ENCODE data around the gene GGN.
"Not testable (repeated sequence)": the region's sequence is repeated elsewhere in the genome, so short reads cannot be mapped to it uniquely, and the experiment has no call there.

Gene GGN

DNA sequence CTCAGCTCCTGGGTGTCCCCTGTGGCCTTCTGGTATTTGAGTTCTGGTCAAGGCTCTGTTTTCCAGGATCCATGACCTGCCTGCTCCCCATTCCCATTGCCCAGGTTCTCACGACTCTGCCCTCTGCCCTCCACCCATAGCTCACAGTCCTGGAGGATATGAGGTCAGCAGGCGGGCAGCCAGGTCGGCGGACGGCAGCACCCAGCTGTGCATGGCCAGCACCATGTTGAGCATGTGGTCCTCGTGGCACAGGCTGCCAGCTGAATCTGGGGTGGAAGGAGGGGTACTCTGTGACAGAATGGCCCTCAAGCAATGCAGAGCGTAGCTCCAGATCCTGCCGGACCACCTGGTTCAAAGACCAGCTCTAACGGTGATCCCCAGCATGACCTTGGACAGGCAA lies 33.1 kb upstream of the GGN start:
- Mint-ChIP-seq H3K4me3 (no peak overlapping the region), H3K36me3 (ENCODE audit: low read depth) (peaks cover 77% of the 10 kb centered on the region), H3K27ac (peak overlapping the region; percentile 58), H3K9me3 (no peaks in the 10 kb centered on the region), H3K27me3 (no peaks in the 10 kb centered on the region), H3K4me1 (ENCODE audit: low read depth) (peaks cover 67% of the 10 kb centered on the region)
- intact Hi-C loops (cut with micrococcal nuclease) = no loop called here

DNA sequence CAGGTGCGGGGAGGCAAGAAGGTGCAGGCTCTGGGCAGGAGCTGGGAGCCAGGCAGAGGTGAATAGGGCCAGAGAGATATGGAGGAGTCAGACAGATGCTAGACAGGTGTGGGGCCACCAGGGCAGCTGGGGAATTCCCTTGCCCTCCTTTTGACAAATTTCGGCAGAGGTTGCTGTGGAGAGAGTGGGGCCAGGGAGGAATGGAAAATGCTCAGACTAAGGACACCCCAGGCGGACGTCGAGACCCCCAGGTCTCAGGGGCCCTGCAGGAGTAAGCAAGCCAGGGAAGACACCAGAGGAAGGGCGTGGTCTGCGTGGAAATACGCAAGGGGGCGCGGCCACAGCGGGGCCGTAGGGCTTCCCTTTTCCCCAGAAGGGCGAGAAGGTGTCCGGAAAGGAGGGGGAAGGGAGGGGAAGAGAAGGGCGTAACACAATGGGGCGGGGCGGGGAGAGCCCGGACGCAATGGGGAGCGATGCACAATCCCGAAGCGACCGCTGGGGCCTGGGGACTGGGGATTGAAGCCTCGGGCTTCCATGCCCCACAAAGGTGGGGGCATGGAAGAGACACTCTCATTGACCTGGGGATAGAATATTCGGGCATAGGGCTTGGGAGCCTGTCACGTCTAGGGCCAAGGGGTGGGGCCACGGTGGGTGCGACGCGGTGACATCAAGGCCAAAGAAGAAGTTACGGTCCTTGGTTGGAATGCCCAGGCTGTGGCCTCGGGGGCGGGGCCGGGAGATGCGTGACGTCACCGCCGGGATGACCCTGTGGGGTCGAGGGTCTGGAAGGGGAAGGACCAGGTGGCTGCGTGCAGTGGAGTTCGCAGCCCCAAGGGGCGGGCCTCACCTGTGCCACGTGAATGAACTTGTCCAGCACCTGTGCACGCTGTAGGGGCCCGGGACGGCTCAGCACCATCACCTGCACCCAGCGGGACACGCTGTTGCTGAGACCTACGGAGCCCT lies 30.0 kb upstream of the GGN start:
- peak overlapping the region; percentile 93 for H3K27ac Mint-ChIP-seq
- intact Hi-C loops (cut with micrococcal nuclease) = no loop called here
- peaks cover 48% of the 10 kb centered on the region for H3K4me1 Mint-ChIP-seq (ENCODE audit: low read depth)
- H3K9me3 Mint-ChIP-seq = no peaks in the 10 kb centered on the region
- no peaks in the 10 kb centered on the region for H3K27me3 Mint-ChIP-seq
- H3K4me3 Mint-ChIP-seq = peak overlapping the region; percentile 80
- peaks cover 83% of the 10 kb centered on the region for H3K36me3 Mint-ChIP-seq (ENCODE audit: low read depth)

DNA sequence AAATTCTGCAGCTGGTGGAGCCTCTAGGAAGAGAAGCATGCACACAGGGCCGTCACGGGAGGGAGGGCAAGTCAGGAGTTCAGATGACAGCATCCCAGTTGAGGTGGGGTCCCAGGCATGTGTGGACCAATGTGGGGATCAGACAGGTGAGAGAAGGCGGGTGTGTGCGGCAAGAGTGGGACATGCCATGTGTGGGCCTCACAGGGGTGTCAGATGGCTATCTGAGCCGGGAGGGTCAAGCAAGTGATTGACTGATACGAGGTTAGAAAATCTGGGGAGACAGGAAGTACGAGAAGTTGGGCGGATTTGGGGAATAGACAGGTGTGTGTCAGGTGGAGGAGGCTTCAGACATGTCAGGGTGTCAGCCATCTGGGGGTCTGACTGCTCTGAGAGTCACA lies 29.3 kb upstream of the GGN start:
- Mint-ChIP-seq H3K36me3 (ENCODE audit: low read depth) (peaks cover 86% of the 10 kb centered on the region), H3K4me3 (peak overlapping the region; percentile 80), H3K9me3 (no peaks in the 10 kb centered on the region), H3K27ac (peak overlapping the region; percentile 93), H3K4me1 (ENCODE audit: low read depth) (peaks cover 43% of the 10 kb centered on the region), H3K27me3 (no peaks in the 10 kb centered on the region)
- intact Hi-C loops (cut with micrococcal nuclease) = no loop called here

DNA sequence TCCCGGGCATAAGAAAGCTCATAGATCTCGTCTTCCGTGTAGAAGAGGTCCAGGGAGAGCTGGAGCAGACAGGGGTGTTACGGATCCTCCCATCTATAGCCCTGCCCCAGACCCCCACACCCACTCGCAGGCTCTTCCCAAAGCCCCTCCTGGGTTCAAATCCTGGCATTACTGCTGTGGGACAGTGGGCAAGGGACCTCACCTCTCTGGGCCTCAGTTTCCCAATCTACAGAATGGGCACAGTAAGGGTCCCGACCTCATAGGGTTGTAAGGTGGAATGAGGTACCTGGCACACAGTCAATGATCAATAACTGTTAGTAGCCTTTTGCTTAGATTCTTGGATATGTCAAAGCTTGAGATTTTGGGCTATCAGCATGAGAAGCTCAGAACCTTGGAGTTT lies 25.6 kb upstream of the GGN start:
- Mint-ChIP-seq H3K36me3 (ENCODE audit: low read depth) (peaks cover 86% of the 10 kb centered on the region), H3K27me3 (no peaks in the 10 kb centered on the region), H3K27ac (no peak overlapping the region), H3K4me1 (ENCODE audit: low read depth) (peaks cover 43% of the 10 kb centered on the region), H3K4me3 (no peak overlapping the region), H3K9me3 (no peaks in the 10 kb centered on the region)
- intact Hi-C loops (cut with micrococcal nuclease) = no loop called here

DNA sequence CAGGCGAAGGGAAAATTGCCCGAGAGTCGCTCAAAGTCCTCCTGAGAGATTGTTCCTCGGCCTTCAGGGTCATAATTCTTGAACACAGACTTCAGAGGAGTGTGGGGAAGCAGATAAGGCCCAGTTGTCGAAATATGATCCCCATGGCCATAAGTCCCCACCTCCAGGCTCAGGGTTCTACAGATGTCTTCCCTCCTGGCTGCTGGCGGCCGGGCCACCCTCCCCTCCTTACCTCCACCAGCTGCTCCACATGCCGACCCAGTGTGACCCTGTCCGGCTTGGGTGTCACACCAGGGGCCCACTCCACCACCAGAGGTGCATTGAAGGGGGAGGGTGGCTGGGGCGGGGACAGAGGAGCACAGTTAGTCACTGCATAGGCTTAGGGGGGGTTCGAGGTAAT lies 25.1 kb upstream of the GGN start:
- Mint-ChIP-seq H3K27ac (no peak overlapping the region), H3K9me3 (no peaks in the 10 kb centered on the region), H3K36me3 (ENCODE audit: low read depth) (peaks cover 86% of the 10 kb centered on the region), H3K4me1 (ENCODE audit: low read depth) (peaks cover 39% of the 10 kb centered on the region), H3K27me3 (no peaks in the 10 kb centered on the region), H3K4me3 (no peak overlapping the region)
- intact Hi-C loops (cut with micrococcal nuclease) = no loop called here

DNA sequence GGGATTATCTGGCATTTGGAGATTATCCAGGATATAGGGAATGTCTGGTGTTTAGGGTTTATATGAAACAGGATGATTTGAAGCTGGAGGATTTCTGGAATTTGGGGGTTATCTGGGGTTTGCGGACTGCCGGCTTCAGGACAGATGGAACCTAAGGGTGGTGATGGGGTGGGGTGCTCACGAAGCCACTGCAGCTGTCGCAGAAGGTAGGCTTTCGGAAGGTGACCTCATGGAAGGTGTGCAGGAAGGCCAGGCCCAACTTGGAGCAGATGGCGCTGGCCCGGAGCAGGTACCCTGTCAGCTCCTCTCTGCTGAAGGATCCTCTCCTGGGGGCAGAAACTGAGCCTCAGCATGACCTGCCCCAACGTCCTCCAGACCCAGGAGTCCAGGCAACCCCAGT lies 24.7 kb upstream of the GGN start:
- Mint-ChIP-seq H3K4me1 (ENCODE audit: low read depth) (peaks cover 35% of the 10 kb centered on the region), H3K9me3 (no peaks in the 10 kb centered on the region), H3K27ac (peak overlapping the region; percentile 3), H3K27me3 (no peaks in the 10 kb centered on the region), H3K36me3 (ENCODE audit: low read depth) (peaks cover 86% of the 10 kb centered on the region), H3K4me3 (no peak overlapping the region)
- intact Hi-C loops (cut with micrococcal nuclease) = no loop called here

DNA sequence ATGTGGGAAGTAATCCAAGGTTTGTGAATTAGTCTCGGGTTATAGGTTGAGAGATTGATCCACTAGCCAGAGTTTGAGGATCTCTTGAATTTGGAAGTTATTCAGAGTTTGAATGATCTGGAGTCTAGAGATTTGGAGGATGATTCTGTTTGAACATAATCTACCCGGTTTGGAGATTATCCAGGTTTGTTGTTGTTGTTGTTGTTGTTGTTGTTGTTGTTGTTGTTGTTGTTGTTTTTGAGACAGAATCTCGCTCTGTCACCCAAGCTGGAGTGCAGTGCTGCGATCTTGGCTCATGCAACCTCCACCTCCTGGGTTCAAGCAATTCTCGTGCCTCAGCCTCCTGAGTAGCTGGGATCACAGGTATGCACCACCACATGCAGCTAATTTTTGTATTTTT lies 24.1 kb upstream of the GGN start:
- Mint-ChIP-seq H3K4me1 (ENCODE audit: low read depth) (peaks cover 29% of the 10 kb centered on the region), H3K36me3 (ENCODE audit: low read depth) (peaks cover 86% of the 10 kb centered on the region), H3K27ac (peak overlapping the region; percentile 3)
- intact Hi-C loops (cut with micrococcal nuclease); H3K9me3 Mint-ChIP-seq; H3K27me3 Mint-ChIP-seq; H3K4me3 Mint-ChIP-seq: not testable (repeated sequence)

DNA sequence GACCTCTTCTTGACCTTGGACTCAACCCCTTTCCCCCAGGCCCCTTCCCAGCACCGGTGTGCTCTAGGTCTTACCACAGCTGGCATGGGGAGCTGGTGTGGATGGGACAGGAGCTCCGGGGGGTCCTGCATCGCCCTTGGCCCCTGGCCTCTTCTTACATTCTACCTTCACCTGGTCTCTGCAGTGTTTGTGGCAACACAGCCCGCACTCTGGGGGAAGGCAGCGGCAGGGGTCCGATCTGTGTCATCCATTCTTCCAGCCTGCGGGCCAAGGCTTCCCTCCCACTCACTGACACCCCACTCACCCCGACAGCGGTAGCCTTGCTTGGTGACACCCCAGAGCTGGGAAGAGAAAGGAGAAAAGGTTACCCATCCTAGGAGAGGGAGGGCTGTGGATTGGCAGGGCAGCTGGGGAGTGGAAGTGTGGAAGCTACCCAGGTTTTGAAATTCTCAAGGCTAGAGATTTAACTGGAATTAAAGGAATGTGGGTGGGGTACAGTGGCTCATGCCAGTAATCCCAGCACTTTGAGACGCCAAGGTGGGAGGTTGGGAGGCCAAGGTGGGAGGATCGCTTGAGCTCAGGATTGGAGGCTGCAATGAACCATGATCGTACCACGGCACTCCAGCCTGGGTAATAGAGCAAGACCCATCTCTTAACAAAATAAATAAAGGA lies 23.3 kb upstream of the GGN start:
- Mint-ChIP-seq H3K9me3 (no peaks in the 10 kb centered on the region), H3K36me3 (ENCODE audit: low read depth) (peaks cover 86% of the 10 kb centered on the region), H3K27ac (peak overlapping the region; percentile 33), H3K27me3 (no peaks in the 10 kb centered on the region), H3K4me3 (no peak overlapping the region), H3K4me1 (ENCODE audit: low read depth) (peaks cover 24% of the 10 kb centered on the region)
- intact Hi-C loops (cut with micrococcal nuclease) = no loop called here

DNA sequence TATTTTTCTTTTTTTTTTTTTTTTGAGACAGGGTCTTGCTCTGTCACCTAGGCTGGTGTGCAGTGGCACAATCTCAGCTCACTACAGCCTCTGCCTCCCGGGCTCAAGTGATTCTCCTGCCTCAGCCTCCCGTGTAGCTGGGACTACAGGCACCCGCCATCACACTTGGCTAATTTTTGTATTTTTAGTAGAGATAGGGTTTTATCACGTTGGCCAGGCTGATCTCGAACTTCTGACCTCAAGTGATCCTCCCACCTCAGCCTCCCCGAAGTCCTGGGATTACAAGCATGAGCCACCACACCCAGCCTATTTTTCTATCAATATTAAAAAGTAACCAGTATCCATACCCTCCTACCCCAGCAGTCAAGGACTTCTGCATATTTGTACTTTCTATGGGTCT lies 22.6 kb upstream of the GGN start:
- intact Hi-C loops (cut with micrococcal nuclease); H3K27me3 Mint-ChIP-seq; H3K4me3 Mint-ChIP-seq; H3K9me3 Mint-ChIP-seq: not testable (repeated sequence)
- Mint-ChIP-seq H3K27ac (peak overlapping the region; percentile 33), H3K36me3 (ENCODE audit: low read depth) (peaks cover 94% of the 10 kb centered on the region), H3K4me1 (ENCODE audit: low read depth) (peaks cover 25% of the 10 kb centered on the region)

DNA sequence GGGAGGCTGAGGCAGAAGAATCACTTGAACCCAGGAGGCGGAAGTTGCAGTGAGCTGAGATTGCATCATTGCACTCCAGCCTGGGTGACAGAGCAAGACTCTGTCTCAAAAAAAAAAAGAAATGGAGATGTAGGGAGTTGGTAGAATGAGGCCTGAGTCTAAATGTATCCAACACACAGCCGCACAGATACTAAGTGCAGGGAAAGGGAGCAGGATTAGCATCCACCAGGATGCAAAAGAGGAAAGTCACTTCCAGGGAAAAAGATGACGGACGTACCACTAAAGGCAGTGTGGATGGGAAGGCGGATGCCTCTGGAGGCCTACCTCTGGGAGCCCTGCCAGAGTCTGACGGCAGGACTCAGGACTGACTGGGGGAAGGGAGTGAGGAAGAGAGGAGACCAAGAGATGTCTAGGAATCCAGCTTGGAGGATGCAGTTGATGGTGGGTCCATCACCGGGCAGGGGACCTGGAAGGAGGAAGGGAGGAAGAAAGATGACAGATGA lies 21.8 kb upstream of the GGN start:
- Mint-ChIP-seq H3K9me3 (no peaks in the 10 kb centered on the region), H3K27ac (peak overlapping the region; percentile 40), H3K27me3 (no peaks in the 10 kb centered on the region), H3K36me3 (ENCODE audit: low read depth) (peaks cover 95% of the 10 kb centered on the region), H3K4me3 (no peak overlapping the region), H3K4me1 (ENCODE audit: low read depth) (peaks cover 32% of the 10 kb centered on the region)
- intact Hi-C loops (cut with micrococcal nuclease) = no loop called here

DNA sequence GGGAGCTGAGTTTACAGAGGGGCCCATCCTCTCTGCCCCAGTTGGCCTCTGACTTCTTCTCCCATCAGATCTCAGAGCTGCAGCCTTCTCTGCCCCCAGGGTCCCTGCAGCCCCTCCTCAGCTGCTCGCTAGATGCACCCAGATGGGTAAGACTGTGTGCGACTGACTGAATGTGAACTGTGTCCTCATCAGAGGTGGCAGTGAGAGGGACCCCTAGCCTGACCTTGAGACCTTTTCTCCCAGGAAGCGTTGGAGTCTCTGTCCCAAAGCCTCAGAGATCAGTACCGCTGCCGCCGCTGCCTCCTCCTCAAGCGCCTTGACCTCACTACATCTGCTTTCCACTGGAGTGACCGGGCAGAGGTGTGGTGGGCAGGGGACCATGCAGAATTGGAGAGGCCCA lies 17.4 kb upstream of the GGN start:
- H3K36me3 Mint-ChIP-seq (ENCODE audit: low read depth) = peaks cover 69% of the 10 kb centered on the region
- H3K27ac Mint-ChIP-seq = peak overlapping the region; percentile 87
- no peaks in the 10 kb centered on the region for H3K9me3 Mint-ChIP-seq
- H3K4me3 Mint-ChIP-seq = no peak overlapping the region
- peaks cover 5% of the 10 kb centered on the region for H3K27me3 Mint-ChIP-seq
- peaks cover 37% of the 10 kb centered on the region for H3K4me1 Mint-ChIP-seq (ENCODE audit: low read depth)
- intact Hi-C loops (cut with micrococcal nuclease) = no loop called here

DNA sequence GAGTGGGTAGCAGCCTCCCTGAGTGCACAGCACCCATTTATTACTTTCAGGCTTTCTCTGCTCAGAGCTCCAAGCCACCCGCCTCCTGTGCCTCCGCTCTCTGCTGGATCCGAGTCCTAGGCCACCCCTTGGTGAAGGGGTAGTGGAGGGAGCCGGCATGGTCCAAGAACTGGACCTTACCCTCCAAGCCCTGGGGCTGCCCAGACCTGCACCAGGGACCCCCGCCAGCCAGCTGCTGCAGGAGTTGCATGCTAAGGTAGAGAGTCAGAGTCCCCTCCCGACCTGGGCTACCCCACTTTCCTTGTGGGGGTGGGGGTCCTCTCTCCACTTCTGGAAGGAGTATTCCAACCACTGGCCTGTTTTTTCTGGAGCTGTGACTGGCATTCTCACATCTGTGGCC lies 17.0 kb upstream of the GGN start:
- intact Hi-C loops (cut with micrococcal nuclease) = loop anchor here (5.0 kb wide), 4 partner anchors 37 to 527 kb away; partner anchors contain the start of genes MRPS12 and SARS2
- Mint-ChIP-seq H3K9me3 (no peaks in the 10 kb centered on the region), H3K27me3 (peaks cover 9% of the 10 kb centered on the region), H3K4me1 (ENCODE audit: low read depth) (peaks cover 34% of the 10 kb centered on the region), H3K27ac (peak overlapping the region; percentile 87), H3K36me3 (ENCODE audit: low read depth) (peaks cover 64% of the 10 kb centered on the region), H3K4me3 (no peak overlapping the region)

DNA sequence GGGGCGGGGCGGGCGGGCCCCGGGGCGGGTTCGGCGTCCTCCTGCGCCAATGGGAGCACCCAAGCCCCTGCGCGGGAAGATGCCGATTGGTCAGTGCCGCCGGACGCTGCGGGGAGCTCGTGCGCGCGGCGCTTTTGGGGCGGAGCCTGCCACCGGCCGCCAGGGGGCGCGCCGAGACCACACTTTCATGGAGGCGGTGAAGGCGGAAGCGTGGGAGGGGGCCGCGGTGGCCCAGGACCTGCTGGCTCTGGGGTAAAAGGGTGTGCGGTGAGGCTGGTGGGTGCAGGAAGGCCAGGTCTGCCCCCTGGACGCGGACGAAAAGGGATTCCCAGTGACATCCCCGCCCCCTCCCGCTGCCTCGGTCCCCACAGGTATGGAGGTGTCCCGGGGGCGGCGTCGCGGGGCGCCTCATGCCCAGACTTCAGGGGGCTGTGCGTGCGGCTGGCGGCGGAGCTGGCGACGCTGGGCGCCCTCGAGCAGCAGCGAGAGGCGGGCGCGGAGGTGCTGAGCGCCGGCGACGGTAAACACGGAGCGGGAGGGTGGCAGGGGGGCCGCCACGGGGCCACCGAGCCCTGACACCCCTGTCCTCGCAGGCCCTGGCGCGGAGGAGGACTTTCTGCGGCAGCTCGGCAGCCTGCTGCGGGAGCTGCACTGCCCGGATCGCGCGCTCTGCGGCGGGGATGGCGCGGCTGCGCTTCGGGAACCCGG lies 15.3 kb upstream of the GGN start, which contains the start of gene FAM98C:
TSS of gene FAM98C (plus strand) at position 127 of the 708 bp plus-strand sequence. CDS start at position 188, 61 bp downstream.
- Mint-ChIP-seq H3K4me1 (ENCODE audit: low read depth) (peaks cover 24% of the 10 kb centered on the region), H3K27ac (peak within 1 kb of the TSS; percentile 87), H3K9me3 (no peaks in the 10 kb centered on the region), H3K27me3 (peaks cover 25% of the 10 kb centered on the region), H3K36me3 (ENCODE audit: low read depth) (peaks cover 47% of the 10 kb centered on the region), H3K4me3 (peak within 1 kb of the TSS; percentile 84)
- intact Hi-C loops (cut with micrococcal nuclease) = loop anchor here (1.0 to 5.0 kb wide), 7 partner anchors 39 to 529 kb away; partner anchors contain the start of genes MRPS12 and SARS2
